KOPT-K1 (cell line): ENCODE measurements around the gene BEX4.
"Not testable (repeated sequence)": the region's sequence is repeated elsewhere in the genome, so short reads cannot be mapped to it uniquely, and the experiment has no call there.

Source experiments
- H3K27ac ChIP-seq: fragments of 200-600 bp; sonication (generic); 2 replicates; pipeline ENCODE4 v1.5.1; 2016; ENCODE audit warnings: antibody characterized with exemption, mild to moderate bottlenecking, low read depth, low read length; ENCODE audit not compliant: poor library complexity, severe bottlenecking
- H3K36me3 ChIP-seq: fragments of 200-600 bp; sonication (generic); 2 replicates; pipeline ENCODE4 v1.5.1; 2017; ENCODE audit warnings: antibody characterized with exemption, mild to moderate bottlenecking, low read length, moderate library complexity; ENCODE audit not compliant: insufficient read depth
- H3K9me3 ChIP-seq: fragments of 200-600 bp; sonication (generic); 2 replicates; pipeline ENCODE4 v1.5.1; 2017; ENCODE audit warnings: antibody characterized with exemption, low read length, mild to moderate bottlenecking; ENCODE audit not compliant: insufficient read depth, poor library complexity, severe bottlenecking

Gene BEX4, protein sequence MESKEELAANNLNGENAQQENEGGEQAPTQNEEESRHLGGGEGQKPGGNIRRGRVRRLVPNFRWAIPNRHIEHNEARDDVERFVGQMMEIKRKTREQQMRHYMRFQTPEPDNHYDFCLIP

DNA sequence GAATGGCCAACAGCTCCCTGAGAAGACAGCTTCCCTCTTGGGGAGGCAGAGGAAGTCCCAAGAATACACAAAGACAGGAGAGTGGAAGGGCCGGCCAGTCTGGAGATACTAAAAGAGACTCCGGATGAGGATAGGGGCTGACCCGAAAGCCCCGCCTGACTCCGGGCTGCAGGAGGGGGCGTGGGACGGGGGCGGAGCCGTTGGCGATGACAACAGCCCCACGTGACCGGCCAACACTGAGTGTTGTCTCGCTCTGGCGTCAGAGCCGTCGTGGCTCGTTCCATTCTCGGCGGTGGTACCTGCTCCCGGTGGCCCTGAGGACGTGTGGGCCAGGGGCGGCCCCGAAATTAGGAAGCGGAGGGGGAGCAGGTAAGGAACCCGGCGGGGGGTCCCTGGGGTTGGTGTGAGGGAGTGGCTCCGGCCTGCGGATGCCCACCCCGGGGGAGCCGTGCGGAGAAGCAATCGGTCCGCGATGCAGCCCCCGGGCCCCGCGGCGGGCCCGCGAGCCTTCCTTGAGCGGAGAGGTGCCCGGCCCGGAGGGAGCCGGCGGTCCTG, at the start of gene BEX4:
TSS of gene BEX4 (plus strand) at position 239 of the 555 bp plus-strand sequence. CDS start 1,046 bp downstream, outside the sequence.
- Histone ChIP-seq H3K9me3 (no peaks in the 10 kb centered on the region), H3K27ac (peak within 1 kb of the TSS; percentile 80), H3K36me3 (peaks cover 13% of the 10 kb centered on the region)

DNA sequence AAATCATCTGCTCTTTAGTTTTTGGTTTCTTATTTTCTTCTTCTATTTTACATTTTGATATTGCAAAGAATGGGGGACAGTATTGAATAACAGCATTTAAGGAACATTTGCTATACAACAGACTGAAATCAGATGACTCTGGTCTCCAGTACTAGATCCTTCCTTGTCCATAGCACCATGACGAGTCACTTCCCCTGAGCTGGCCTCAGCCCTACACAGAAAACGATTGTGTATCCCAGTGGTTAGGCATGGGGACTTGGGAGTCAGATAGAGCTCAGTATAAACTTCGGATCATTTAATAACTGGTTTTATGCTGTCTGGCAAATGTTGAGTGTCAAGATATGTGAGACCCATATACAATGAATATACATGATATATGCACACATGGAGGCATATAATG, 44.7 kb upstream of the BEX4 start:
- H3K27ac ChIP-seq: no peak overlapping the region
- no peaks in the 10 kb centered on the region for H3K9me3 ChIP-seq
- no peaks in the 10 kb centered on the region for H3K36me3 ChIP-seq

DNA sequence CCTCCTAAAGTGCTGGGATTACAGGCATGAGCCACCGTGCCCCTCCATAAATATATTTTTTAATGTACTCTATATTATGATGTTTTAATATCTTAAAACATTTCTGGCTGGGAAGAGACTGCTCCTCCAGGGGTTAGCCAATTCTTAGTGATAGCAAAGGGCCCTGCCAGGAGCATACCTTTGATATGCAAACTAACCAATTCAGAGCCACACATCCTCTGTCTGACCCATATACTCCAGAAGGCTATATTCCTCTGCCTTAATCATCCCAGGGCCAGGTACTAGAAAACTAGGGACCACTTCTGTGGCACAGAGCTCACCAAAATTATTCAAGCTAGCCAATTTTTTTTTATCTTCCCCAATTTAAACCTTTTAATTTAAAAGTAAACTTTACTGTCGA, 43.6 kb upstream of the BEX4 start:
- no peaks in the 10 kb centered on the region for H3K9me3 ChIP-seq
- H3K36me3 ChIP-seq: no peaks in the 10 kb centered on the region
- H3K27ac ChIP-seq: no peak overlapping the region

DNA sequence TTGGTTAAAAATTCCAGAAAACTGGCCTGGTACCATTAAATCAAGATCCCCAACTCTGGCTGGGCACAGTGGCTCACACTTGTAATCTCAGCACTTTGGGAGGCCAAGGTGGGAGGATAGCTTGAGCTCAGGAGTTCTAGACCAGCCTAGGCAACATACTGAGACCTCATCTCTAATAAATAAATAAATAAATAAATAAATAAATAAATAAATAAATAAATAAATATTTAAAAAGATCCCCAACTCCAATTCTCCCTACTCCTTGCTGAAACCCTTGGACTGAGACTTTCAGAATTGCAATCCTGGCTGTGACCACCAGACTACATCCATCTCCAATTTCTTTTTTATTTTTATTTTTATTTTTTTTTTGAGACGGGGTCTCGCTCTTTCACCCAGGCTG, 39.7 kb upstream of the BEX4 start:
- not testable (repeated sequence) for H3K9me3 ChIP-seq, H3K36me3 ChIP-seq, H3K27ac ChIP-seq

DNA sequence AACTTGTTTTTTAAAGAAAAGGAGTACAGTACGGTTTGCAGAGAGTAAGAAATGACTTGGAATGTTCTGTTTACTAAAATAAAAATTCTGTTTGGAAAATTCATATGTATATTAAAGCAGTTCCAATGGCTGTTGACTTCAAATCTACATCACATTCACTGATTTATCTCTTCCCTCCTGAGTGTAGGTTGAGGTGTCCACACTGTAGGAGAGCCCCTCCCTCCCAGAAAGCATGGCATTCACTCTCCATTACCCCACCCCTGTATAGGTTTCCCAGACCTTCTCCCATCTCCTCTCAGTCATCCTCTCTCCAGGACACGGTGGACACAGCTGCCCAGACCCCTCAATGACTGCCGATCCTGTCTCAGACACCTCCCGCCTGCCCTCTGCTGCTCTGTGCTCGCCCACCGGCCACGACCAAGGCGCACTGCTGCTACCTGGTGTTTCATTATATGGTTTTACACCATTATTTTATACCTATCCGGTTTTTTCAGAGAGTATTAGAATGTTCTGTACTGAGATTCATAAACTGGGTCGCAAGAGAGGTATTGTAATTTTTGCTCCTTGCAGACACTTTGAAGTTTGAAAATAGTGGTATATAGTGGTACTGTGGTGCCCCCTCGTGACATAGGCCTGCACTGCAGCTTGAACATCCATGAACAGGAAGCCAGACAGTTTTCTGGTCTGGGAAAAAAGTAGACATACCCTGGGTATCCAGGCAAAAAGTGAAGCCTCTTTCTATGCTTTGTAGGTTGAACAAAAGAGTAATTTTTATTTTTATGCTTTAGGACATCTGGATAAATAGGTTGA, 38.8 kb upstream of the BEX4 start:
- H3K36me3 ChIP-seq: no peaks in the 10 kb centered on the region
- no peak overlapping the region for H3K27ac ChIP-seq
- no peaks in the 10 kb centered on the region for H3K9me3 ChIP-seq

DNA sequence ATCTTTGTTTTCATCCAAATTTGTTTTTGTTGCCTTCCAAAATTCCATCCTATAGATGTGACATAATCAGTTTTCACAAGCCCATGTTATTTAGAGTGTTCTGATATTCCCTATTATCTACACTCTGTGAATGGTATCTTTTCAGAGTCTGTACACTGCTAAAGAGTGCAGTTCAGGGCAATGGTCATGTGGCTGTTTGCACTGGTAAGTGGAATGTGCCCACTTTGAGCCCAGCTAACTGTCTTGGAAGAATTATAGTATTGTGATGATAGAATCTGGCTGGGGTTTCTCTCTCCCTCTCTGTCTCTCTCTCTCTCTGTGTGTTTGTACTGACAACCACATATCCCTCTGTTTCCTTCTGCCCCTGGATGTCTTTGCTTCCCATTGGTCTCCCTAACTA, 37.4 kb upstream of the BEX4 start:
- Histone ChIP-seq H3K27ac (no peak overlapping the region), H3K36me3 (no peaks in the 10 kb centered on the region), H3K9me3 (no peaks in the 10 kb centered on the region)

DNA sequence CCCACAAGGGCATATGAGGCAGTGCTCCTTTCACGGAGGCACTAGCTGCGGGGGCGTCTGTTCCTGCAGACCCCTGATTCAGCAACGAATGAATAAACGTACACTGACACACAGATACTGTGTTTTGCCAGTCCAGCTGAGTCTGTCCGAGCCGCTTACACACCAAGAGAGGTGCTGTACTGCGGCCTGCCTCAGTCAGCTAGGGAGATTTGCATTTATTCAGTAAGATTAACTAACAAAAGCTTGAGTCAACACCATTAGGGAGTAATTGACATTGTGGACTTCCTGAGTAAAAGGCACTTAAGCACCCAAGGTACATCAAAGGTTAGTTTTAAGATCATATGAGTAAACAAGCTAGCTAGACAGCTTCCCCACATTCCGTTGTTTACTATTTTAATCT, 31.0 kb upstream of the BEX4 start:
- no peaks in the 10 kb centered on the region for H3K9me3 ChIP-seq
- no peak overlapping the region for H3K27ac ChIP-seq
- H3K36me3 ChIP-seq: no peaks in the 10 kb centered on the region

DNA sequence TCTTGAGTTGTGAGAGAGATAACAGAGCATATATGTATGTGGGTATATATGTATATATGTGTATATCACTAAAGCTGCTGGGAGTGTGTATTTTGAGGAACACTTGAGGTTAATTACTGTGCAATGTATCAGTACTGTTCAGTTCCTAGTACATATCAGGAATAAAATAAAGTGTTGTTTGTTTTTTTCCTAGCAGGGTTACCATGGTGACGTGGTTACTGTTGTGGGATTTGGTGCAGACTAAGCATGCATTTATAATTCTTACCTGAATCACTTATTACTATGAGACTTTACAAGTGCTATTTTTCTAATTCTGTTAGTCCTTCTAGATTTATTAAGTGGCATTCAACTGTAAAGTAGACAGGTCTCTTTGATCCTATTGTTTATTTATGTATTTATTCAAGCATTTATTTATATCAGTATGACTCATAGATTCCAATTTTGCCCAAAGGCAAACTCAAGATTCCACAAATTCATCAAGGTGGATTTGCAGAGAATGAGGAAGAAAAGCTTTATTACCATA, 26.9 kb upstream of the BEX4 start:
- Histone ChIP-seq H3K36me3 (no peaks in the 10 kb centered on the region), H3K9me3 (no peaks in the 10 kb centered on the region), H3K27ac (no peak overlapping the region)

DNA sequence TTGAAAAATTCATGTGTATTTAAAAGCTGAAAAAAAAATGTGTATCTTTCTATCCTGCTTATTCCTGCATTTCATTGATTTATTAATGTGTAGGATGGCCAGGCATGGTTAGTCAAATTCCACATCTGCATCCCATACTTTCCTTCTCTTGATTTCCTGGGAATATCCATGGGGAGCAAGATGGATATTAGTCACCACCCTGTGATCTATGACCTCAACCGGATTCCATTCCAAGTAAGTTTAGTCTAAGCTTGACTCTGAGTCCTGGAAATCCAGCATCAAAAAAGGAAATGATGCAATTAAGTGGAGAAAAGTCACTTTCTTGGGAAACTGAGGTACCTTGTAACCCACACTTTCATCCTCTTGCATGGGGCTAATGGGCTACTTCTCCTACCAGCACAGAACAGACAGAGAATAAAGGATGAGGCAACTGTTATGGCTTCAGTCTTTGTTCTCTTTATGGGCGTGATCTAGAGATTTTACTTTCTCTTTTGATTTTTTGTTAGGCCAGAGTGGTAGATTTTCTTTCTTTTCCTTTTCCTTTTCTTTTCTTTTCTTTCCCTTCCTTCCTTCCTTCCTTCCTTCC, 17.1 kb upstream of the BEX4 start:
- no peak overlapping the region for H3K27ac ChIP-seq
- no peaks in the 10 kb centered on the region for H3K36me3 ChIP-seq
- no peaks in the 10 kb centered on the region for H3K9me3 ChIP-seq

DNA sequence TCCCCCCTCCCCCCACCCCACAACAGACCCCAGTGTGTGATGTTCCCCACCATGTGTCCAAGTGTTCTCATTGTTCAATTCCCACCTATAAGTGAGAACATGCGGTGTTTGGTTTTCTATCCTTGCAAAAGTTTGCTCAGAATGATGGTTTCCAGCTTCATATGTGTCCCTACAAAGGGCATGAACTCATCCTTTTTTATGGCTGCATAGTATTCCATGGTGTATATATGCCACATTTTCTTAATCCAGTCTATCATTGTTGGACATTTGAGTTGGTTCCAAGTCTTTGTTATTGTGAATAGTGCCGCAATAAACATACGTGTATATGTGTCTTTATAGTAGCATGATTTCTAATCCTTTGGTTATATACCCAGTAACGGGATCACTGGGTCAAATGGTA, 16.2 kb upstream of the BEX4 start:
- H3K27ac ChIP-seq, H3K36me3 ChIP-seq, H3K9me3 ChIP-seq: not testable (repeated sequence)

DNA sequence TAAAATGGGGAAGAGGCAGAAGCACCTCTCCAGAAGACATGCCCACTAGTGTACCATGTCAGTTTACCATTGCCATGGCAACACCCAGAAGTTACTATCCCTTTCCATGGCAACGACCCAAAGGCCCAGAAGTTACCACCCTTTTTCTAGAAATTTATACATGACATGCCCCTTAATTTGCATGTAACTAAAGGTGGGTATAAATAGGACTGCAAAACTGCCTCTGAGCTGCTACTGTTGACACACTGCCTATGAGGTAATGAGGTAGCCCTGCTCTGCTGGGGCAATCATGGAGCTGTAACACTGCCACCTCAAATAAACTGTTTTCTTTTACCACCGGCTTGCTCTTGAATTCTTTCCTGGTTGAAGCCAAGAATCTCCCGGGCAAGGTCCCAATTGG, 13.9 kb upstream of the BEX4 start:
- Histone ChIP-seq H3K27ac (no peak overlapping the region), H3K9me3 (no peaks in the 10 kb centered on the region), H3K36me3 (no peaks in the 10 kb centered on the region)

DNA sequence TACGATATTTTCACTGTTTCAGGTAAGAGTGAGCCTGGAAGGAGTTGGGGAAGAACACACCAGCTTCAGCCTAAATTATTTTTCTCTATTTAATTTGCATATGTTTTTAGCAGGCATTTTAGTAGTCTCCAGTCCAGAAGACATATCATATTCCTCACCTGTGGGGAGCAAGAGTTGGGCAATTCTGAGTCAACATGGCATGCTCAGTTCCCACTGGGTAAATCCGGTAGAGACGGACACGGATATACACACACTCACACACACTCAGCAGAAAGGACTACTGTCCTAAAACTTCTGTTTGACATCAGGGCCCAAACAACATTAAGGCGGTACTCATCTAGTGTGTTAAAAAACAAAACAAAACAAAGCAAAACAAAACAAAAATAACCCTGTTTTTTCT, 4.9 kb upstream of the BEX4 start:
- no peaks in the 10 kb centered on the region for H3K9me3 ChIP-seq
- no peak overlapping the region for H3K27ac ChIP-seq
- H3K36me3 ChIP-seq: no peaks in the 10 kb centered on the region

DNA sequence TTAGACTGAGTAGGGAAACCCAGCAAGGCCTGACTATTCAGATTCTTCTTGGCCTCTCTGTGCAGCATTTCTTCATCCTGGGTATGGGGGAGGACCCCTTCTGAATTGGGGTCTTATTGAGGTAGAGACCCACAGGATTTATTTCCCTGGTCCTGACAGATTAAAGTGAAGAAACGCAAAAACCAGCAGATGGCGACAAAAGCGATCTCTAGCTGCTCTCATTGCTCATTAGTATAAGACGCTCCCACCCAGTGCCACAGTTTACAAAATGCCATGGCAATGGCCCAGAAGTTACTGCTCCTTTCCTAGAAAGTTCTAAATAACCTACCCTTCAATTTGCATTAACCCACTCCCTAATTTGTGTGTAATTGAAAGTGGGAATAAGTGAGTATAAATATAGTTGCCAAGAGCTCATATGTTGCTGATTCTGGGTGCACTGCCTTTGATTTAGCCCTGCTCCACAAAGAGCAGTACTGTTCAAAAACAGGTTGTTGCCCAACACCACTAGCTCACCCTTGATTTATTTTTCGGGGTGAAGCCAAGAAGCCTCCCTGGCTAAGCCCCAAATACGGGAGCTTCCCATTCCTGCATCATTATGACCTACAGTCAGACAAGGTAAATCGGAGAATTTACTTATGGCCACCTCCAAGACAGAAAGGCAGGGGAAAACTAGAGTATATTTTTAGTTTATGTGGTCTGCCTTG, 3.7 kb upstream of the BEX4 start:
- Histone ChIP-seq H3K27ac (no peak overlapping the region), H3K9me3 (no peaks in the 10 kb centered on the region)

DNA sequence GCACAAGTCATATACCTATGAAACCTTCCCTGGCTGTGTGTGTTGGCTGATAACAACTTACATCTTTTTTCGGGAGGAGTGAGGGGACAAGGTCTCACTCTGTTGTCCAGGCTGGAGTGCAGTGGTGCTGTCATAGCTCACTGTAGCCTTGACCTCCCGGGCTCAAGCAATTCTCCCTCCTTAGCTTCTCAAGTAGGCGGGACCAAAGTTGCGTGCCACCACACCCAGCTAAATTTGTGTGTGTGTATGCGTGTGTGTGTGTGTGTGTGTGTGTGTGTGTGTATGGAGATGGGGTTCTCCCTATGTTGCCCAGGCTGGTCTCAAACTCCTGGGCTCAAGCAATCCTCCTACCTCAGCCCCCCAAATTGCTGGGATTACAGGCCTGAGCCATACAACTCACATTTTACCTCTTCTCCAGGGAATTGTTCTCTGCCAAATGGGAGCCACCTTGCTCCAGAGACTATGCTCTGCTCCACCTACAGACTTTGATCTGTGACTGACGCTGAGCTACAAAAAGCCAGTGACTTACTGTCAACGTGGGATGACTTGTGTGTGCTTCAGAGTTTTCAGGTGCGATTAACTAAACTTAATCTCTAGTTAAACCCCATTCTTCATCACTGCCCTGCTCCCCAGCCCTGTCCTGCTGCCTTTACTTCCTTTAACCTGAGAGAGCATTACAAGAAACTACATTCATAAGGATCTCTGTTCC, 2.0 kb upstream of the BEX4 start:
- Histone ChIP-seq H3K36me3 (peaks cover 13% of the 10 kb centered on the region), H3K27ac (no peak overlapping the region), H3K9me3 (no peaks in the 10 kb centered on the region)

More for the DNA sequence above, 3.7 kb upstream of the BEX4 start:
- no peaks in the 10 kb centered on the region for H3K36me3 ChIP-seq
